NT2/D1 (cell line): ENCODE data around the gene HACD2.

ENCODE experiments used
- SUZ12 ChIP-seq: IDR thresholded peaks from 2 replicates; pipeline ENCODE4 v1.6.1; 2011; ENCODE audit not compliant: insufficient read length, insufficient read depth; ENCODE audit errors: extremely low read depth
- YY1 ChIP-seq: IDR thresholded peaks from 2 replicates; pipeline ENCODE4 v1.6.1; 2011; ENCODE audit not compliant: insufficient read length, insufficient read depth

DNA sequence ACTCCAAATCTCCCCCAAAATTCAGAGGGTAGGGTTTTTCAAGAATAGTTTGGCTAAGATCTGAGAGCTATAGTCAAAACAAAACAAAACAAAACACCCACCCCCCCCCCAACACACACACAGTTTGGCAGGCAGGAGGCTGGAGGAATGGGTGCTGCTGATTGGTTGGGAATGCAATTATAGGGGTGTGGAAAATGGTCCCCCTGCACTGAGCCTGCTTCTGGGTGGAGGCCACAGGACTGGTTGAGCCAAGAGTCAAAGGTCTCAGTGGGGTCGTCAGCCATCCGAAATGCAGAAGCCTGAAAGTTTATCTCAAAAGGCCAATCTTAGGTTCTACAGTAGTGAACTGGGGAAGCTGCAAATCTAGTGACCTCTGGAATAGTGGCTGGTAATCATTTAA is 2.5 kb upstream of the HACD2 start:
- no peak for TF ChIP-seq SUZ12
- TF ChIP-seq YY1 = no peak
